Ovary (tissue), 9 donors: ENCODE results near the gene COMMD2. TPM values are rescaled to one million over a fixed set of nuclear protein-coding genes. Genes with fewer than 3 reads are reported as not detected.
A peak's percentile ranks its signal among the peaks of the same experiment; 100 is the strongest.

Experiments
- DNase-seq, 5 donors: peaks; one replicate each; pipeline ENCODE4 v3.0.0-alpha.2; 2019 to 2020
- H3K27ac ChIP-seq, 2 donors: fragments of 200-600 bp; one replicate each; pipeline versions ENCODE4 v1.5.1 to v1.8.0; 2019 to 2022
- H3K27me3 ChIP-seq: fragments of 200-600 bp; one replicate; pipeline ENCODE4 v1.8.0; 2022
- H3K36me3 ChIP-seq: fragments of 200-600 bp; sonication (generic); one replicate; pipeline ENCODE4 v1.5.1; 2019
- H3K4me1 ChIP-seq: one replicate; pipeline ENCODE4 v1.8.1; 2013; ENCODE audit warnings: mild to moderate bottlenecking, moderate library complexity; ENCODE audit not compliant: insufficient read depth
- H3K4me3 ChIP-seq: fragments of 200-600 bp; sonication (generic); one replicate; pipeline ENCODE4 v1.5.1; 2017
- H3K9me3 ChIP-seq, 2 donors: fragments of 200-600 bp in 1 of 2; sonication (generic) in 1 of 2; one replicate each; pipeline versions ENCODE4 v1.5.1 to v1.8.1; 2013 to 2019; ENCODE audit warnings: mild to moderate bottlenecking in 1 of 2, moderate library complexity in 1 of 2
- CTCF ChIP-seq, 3 donors: fragments of 450-650 bp in 2 of 3; fragments of 200-600 bp in 1 of 3; IDR thresholded peaks; one replicate each; pipeline versions ENCODE4 v1.5.1 to v1.8.0; 2016 to 2022; ENCODE audit warnings: antibody characterized with exemption in 3 of 3, mild to moderate bottlenecking in 1 of 3
- EP300 ChIP-seq: sonication (generic); formaldehyde crosslinking; IDR thresholded peaks from one replicate; pipeline ENCODE4 v1.6.1; 2017; ENCODE audit warnings: antibody characterized with exemption
- POLR2A ChIP-seq: fragments of 450-650 bp; IDR thresholded peaks from one replicate; pipeline ENCODE4 v1.6.1; 2017; ENCODE audit warnings: antibody characterized with exemption, mild to moderate bottlenecking, moderate library complexity
- WGBS, 3 donors: extraction: QIAGEN DNeasy Blood & Tissue Kit in 1 of 3; methylation state at CpG; one replicate each; pipeline versions ENCODE4 v1.1.5 to v1.1.7; 2013 to 2017; 5-methylcytosine and 5-hydroxymethylcytosine counted together
- intact Hi-C, 4 donors: fragments of 100-400 bp; cut with DNase I; formaldehyde crosslinking; loops; one replicate each; pipeline versions ENCODE4 v1.11.0 to v1.15.1; 2022 to 2023
- polyA plus RNA-seq, 2 donors: library from polyadenylated mRNA; stranded (reverse); fragments of 200-250 nt in 1 of 2; fragments of 350-450 nt in 1 of 2; fragmentation: Illumina TruSeq in 1 of 2; extraction: RNeasy Lipid Tissue Mini Kit (QIAGEN cat#74804) in 1 of 2; gene quantifications; one replicate each; pipeline ENCODE4 v1.2.3, GENCODE V29; 2013 to 2014
- total RNA-seq, 7 donors: library from RNA; depleted of rRNA in 2 of 7; stranded (reverse); fragments of >200 nt in 2 of 7; fragmentation: NEBNext Ultra II Directional in 3 of 7; extraction: Animal tissue kit (Norgen Biotek cat#: 25700) in 3 of 7; gene quantifications; one replicate each; pipeline versions ENCODE4 v1.1.0 to v1.2.4, GENCODE V29; 2016 to 2023
- donor health status: DM: no; HTN: no; CAD: no; lungs with moderate emphysema.
- donor health status: DM: no; HTN: no; CAD: no.
- donor health status: Bipolar disorder and iron deficiency.
- donor health status: DM: yes; HTN: yes; CAD: no.
- donor health status: DM: no; HTN: no; CAD: no.
- donor health status: DM: yes; HTN: yes; CAD: no.

Gene COMMD2
- total and polyA plus RNA-seq, 9 donors, result 15.6 to 40.9 (median 32.3) TPM

GRCh38 chr3:149726716-149727407 is 25.4 kb downstream of the COMMD2 start:
- intact Hi-C loops, result no loop called here
- Histone ChIP-seq H3K4me1 (no peaks in the 10 kb centered on the region), H3K4me3 (no peak overlapping the region), H3K36me3 (no peaks in the 10 kb centered on the region), H3K27me3 (no peaks in the 10 kb centered on the region), H3K27ac (no peak overlapping the region), H3K9me3 (peaks cover 0 to 3% of the 10 kb centered on the region in 2 donors)
- 87 to 96% (median 95%) methylated on average over 2 of the region's 2 CpGs for WGBS, 3 donors
- TF ChIP-seq CTCF (IDR thresholded peaks at IDR 0.05) (no peak), EP300 (no peak)
- no peak for DNase-seq

- intact Hi-C loops, result no loop called here
- H3K4me3 ChIP-seq, result no peak overlapping the region
- peaks cover 0 to 3% of the 10 kb centered on the region in 2 donors for H3K9me3 ChIP-seq
- no peak for DNase-seq
- H3K4me1 ChIP-seq, result no peaks in the 10 kb centered on the region
- no peak overlapping the region for H3K27ac ChIP-seq
- H3K36me3 ChIP-seq, result no peaks in the 10 kb centered on the region
- no peaks in the 10 kb centered on the region for H3K27me3 ChIP-seq
- TF ChIP-seq EP300 (no peak), POLR2A (no peak), CTCF (IDR thresholded peaks at IDR 0.05) (no peak)
Measured at GRCh38 chr3:149723781-149724180, 28.5 kb downstream of the COMMD2 start.

GRCh38 chr3:149720918-149721317 is 31.4 kb downstream of the COMMD2 start:
- H3K9me3 ChIP-seq, result peaks cover 0 to 3% of the 10 kb centered on the region in 2 donors
- no peak overlapping the region for H3K27ac ChIP-seq
- H3K4me3 ChIP-seq, result no peak overlapping the region
- TF ChIP-seq CTCF (IDR thresholded peaks at IDR 0.05) (no peak), EP300 (no peak), POLR2A (no peak)
- no peaks in the 10 kb centered on the region for H3K27me3 ChIP-seq
- 94 to 97% (median 96%) methylated on average over 2 of the region's 2 CpGs for whole genome bisulfite sequencing, 3 donors
- no peak for DNase-seq
- H3K36me3 ChIP-seq, result no peaks in the 10 kb centered on the region
- intact Hi-C loops, result no loop called here
- peaks cover 3% of the 10 kb centered on the region for H3K4me1 ChIP-seq

- Histone ChIP-seq H3K27ac (peak overlapping the region in 1 of 2 donors; percentile 13), H3K27me3 (no peaks in the 10 kb centered on the region)
- intact Hi-C loops, result loop anchor here in 3 of 4 donors (1.0 to 10.0 kb wide), 5 partner anchors 63 to 593 kb away; partner anchors contain the start of genes HPS3 (in 1 of the 3) and WWTR1 (in 1 of the 3)
Measured at GRCh38 chr3:149717391-149718056, 34.8 kb downstream of the COMMD2 start.

More at GRCh38 chr3:149717391-149718056, 34.8 kb downstream of the COMMD2 start:
- Histone ChIP-seq H3K4me1 (peaks cover 3% of the 10 kb centered on the region), H3K36me3 (no peaks in the 10 kb centered on the region), H3K9me3 (peaks cover 0 to 3% of the 10 kb centered on the region in 2 donors), H3K4me3 (no peak overlapping the region)
- WGBS, 3 donors, result 1 to 9% (median 3%) methylated on average over 2 of the region's 2 CpGs
- DNase-seq, result peak in 4 of 5 donors; percentile 42 to 80 (median 50)
- TF ChIP-seq EP300 (no peak), POLR2A (no peak), CTCF (IDR thresholded peaks at IDR 0.05) (peak; percentile 77 to 82 (median 79))
